Measurements from ENCODE around the gene DCTN2.

Gene DCTN2

GRCh38 chr12:57485695-57486094, 61.3 kb downstream of the DCTN2 start:
- no peak for DNase-seq

GRCh38 chr12:57483466-57483865, 63.5 kb downstream of the DCTN2 start:
- no peak for DNase-seq

- no peak for DNase-seq
Measured at GRCh38 chr12:57481671-57482070, 65.3 kb downstream of the DCTN2 start.

Data from OCI-M1 (cell line).